ENCODE results near the gene CLCN2. TPM values are rescaled to one million over a fixed set of nuclear protein-coding genes. Genes with fewer than 3 reads are reported as not detected.
A peak's percentile ranks its signal among the peaks of the same experiment; 100 is the strongest.

The CLCN2 gene
- total RNA-seq, 1 donor: 4.3 TPM

DNA sequence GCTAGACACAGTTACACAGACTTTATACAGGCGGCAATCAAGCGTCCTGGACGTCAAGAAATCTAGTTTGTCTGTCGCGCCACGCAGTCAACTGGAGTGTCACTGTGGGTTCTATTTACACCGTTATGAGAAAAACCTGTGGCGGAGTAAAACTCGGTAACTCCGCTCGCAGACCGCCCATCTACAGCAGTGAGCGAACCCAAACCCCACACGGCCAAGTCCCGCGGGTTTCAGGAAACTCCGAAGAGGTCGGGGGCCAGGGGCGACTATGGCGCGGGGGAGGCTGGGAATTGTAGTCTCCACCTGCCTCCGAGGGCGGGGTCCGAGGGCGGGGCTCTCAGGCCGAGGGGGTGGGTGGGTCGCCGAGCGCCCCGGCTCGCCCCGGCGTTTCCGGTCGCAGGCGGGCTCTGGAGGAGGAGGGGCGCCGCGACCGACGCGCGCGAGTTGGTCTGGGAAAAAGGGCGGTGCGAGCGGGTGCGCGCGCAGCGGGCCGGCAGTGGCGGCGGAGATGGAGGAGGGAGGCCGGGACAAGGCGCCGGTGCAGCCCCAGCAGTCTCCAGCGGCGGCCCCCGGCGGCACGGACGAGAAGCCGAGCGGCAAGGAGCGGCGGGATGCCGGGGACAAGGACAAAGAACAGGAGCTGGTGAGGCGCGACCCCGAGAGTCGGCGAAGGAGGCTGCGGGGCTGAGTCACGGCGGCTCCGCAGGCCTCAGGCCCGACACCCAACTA is 62.5 kb downstream of the CLCN2 start, which contains the start of gene PSMD2:
Gene PSMD2, plus strand, starts transcription at position 483 of the 729 bp plus-strand sequence. Its CDS starts 26 bp downstream, at position 509.
- no peaks in the 10 kb centered on the region for H3K27me3 ChIP-seq (ENCODE audit: insufficient read depth, low read length)
- peaks cover 14% of the 10 kb centered on the region for H3K4me1 ChIP-seq (ENCODE audit: insufficient read depth, low read length)
- peak within 1 kb of the TSS; percentile 99 for H3K4me2 ChIP-seq (ENCODE audit: insufficient read depth, low read length)
- H3K36me3 ChIP-seq (ENCODE audit: insufficient read depth, low read length): peaks cover 36% of the 10 kb centered on the region
- H3K9me3 ChIP-seq (ENCODE audit: low read depth, low read length): no peaks in the 10 kb centered on the region
- DNase-seq (ENCODE audit: insufficient read length, low spot score, missing footprints): peak; percentile 99
- peak within 1 kb of the TSS; percentile 100 for H2AFZ ChIP-seq (ENCODE audit: low read length)
- TF ChIP-seq, protein P1, sequence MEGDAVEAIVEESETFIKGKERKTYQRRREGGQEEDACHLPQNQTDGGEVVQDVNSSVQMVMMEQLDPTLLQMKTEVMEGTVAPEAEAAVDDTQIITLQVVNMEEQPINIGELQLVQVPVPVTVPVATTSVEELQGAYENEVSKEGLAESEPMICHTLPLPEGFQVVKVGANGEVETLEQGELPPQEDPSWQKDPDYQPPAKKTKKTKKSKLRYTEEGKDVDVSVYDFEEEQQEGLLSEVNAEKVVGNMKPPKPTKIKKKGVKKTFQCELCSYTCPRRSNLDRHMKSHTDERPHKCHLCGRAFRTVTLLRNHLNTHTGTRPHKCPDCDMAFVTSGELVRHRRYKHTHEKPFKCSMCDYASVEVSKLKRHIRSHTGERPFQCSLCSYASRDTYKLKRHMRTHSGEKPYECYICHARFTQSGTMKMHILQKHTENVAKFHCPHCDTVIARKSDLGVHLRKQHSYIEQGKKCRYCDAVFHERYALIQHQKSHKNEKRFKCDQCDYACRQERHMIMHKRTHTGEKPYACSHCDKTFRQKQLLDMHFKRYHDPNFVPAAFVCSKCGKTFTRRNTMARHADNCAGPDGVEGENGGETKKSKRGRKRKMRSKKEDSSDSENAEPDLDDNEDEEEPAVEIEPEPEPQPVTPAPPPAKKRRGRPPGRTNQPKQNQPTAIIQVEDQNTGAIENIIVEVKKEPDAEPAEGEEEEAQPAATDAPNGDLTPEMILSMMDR (IDR thresholded peaks at IDR 0.05; ENCODE audit: extremely low read depth, low read depth, low read length): no peak
- peaks cover 33% of the 10 kb centered on the region for H4K20me1 ChIP-seq (ENCODE audit: insufficient read depth, low read length)
- H3K27ac ChIP-seq (ENCODE audit: low read depth, low read length): peak within 1 kb of the TSS; percentile 75
- H3K79me2 ChIP-seq (ENCODE audit: insufficient read depth, low read length): peaks cover 48% of the 10 kb centered on the region
- peak within 1 kb of the TSS; percentile 98 for H3K4me3 ChIP-seq (ENCODE audit: insufficient read depth, low read length)

DNA sequence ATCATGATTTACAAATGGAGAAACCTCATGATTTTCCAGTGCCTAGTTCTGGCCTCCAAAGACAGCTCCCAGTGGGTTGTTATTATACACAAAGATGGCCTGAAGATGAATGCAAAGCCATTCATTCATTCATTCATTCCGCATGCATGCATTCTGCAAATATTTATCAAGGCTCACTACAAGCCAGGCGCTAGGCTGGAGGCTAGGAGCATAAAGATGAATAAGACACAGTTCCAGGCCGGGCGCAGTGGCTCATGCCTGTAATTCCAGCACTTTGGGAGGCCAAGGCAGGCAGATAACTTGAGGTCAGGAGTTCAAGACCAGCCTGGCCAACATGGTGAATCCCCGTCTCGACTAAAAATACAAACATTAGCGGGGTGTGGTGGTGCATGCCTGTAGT is 64.8 kb downstream of the CLCN2 start:
- Histone ChIP-seq H3K27ac (ENCODE audit: low read depth, low read length) (no peak overlapping the region), H3K9me3 (ENCODE audit: low read depth, low read length) (no peaks in the 10 kb centered on the region), H3K36me3 (ENCODE audit: insufficient read depth, low read length) (peaks cover 13% of the 10 kb centered on the region), H3K79me2 (ENCODE audit: insufficient read depth, low read length) (peaks cover 25% of the 10 kb centered on the region), H2AFZ (ENCODE audit: low read length) (no peak overlapping the region), H3K4me2 (ENCODE audit: insufficient read depth, low read length) (no peak overlapping the region), H3K27me3 (ENCODE audit: insufficient read depth, low read length) (peaks cover 10% of the 10 kb centered on the region), H3K4me3 (ENCODE audit: insufficient read depth, low read length) (no peak overlapping the region), H3K4me1 (ENCODE audit: insufficient read depth, low read length) (peaks cover 14% of the 10 kb centered on the region), H4K20me1 (ENCODE audit: insufficient read depth, low read length) (peaks cover 19% of the 10 kb centered on the region)
- DNase-seq (ENCODE audit: insufficient read length, low spot score, missing footprints): no peak
- TF ChIP-seq, protein P1 (IDR thresholded peaks at IDR 0.05; ENCODE audit: extremely low read depth, low read depth, low read length): no peak

Small RNA genes within 50 kb of the gene (small RNA-seq; reads per million reads assigned to genes)
- gene SNORD66: 962 reads per million, percentile 99 among the genes with 10 or more reads in this experiment

Other genes starting within 250 kb of the CLCN2 start
- gene EIF2B5, start 226.2 kb downstream of the CLCN2 start, total RNA-seq: 19.4 and 22.1 TPM in 2 replicates
- gene DVL3, start 206.2 kb downstream of the CLCN2 start, total RNA-seq: 51.6 and 60.4 TPM in 2 replicates
- gene AP2M1, start 186.8 kb downstream of the CLCN2 start, total RNA-seq: 375 and 427 TPM in 2 replicates
- gene ABCF3, start 175.4 kb downstream of the CLCN2 start, total RNA-seq: 44.8 and 46.7 TPM in 2 replicates
- gene VWA5B2, start 132.0 kb downstream of the CLCN2 start, total RNA-seq: not detected in 2 replicates
- gene ALG3, start 112.6 kb downstream of the CLCN2 start, total RNA-seq: 26.8 and 28.9 TPM in 2 replicates
- gene EEF1AKMT4, start 111.9 kb downstream of the CLCN2 start, total RNA-seq: 2.7 and 3.3 TPM in 2 replicates
- gene CAMK2N2, start 100.1 kb downstream of the CLCN2 start, total RNA-seq: not detected in 2 replicates
- gene ECE2, start 85.6 kb downstream of the CLCN2 start, total RNA-seq: not detected in 2 replicates
- gene PSMD2, start 62.4 kb downstream of the CLCN2 start, total RNA-seq: 259 and 301 TPM in 2 replicates
- 215 and 245 TPM in 2 replicates for gene EIF4G1, start 47.0 kb downstream of the CLCN2 start, total RNA-seq
- 9.8 and 10.6 TPM in 2 replicates for gene FAM131A, start 24.0 kb downstream of the CLCN2 start, total RNA-seq
- 47.4 and 61.2 TPM in 2 replicates for gene POLR2H, start 105 bp upstream of the CLCN2 start, total RNA-seq
- under 0.01 TPM in 1 of 2 replicates, not detected in the other for gene THPO, start 16.6 kb upstream of the CLCN2 start, total RNA-seq
- gene CHRD, start 18.4 kb upstream of the CLCN2 start, total RNA-seq: 0.29 and 0.36 TPM in 2 replicates
- 3.6 and 4.1 TPM in 2 replicates for gene EPHB3, start 200.2 kb upstream of the CLCN2 start, total RNA-seq

Data from osteoblast (primary cell).